SH-SY5Y (cell line): ENCODE results near the gene SORCS3.

Experiments
- GATA2 ChIP-seq: IDR thresholded peaks from 2 replicates; pipeline ENCODE4 v1.6.1; 2011; ENCODE audit warnings: mild to moderate bottlenecking, low read depth, low read length
- GATA3 ChIP-seq: IDR thresholded peaks from 2 replicates; pipeline ENCODE4 v1.6.1; 2011; ENCODE audit warnings: low read depth, mild to moderate bottlenecking, low read length, moderate library complexity

DNA sequence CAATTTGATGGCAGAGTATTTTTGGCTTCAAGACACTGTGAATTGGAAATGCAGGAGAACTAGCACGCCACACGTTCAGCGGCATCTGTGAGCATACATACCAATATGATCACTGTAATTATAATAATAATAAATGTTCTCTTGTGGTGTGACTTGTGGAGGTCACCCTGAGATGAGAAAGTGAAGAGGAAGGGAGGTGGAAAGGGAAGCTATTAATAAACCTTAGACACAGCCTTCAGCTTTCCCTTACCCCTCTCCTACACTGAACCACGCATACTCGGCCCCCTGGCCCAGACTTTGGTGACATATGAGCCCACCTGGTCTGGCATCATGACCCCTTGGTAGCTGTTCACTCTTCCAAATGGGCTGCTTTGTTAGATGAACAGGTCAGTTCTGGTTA, 139.1 kb downstream of the SORCS3 start:
- TF ChIP-seq GATA2 (no peak), GATA3 (no peak)
